ENCODE measurements around the gene CBR3. TPM values are rescaled to one million over a fixed set of nuclear protein-coding genes. Genes with fewer than 3 reads are reported as not detected.

Gene CBR3
- total and polyA plus RNA-seq, 9 of the 15 experiments (the other 6 are each of a cell fraction or from before 2014, with no cell fraction given): not detected

GRCh38 chr21:36166705-36167104 lies 31.8 kb downstream of the CBR3 start (continued):
- no peak for TF ChIP-seq NFATC3 (IDR thresholded peaks at IDR 0.05)
- peak; percentile 81 for TF ChIP-seq MEIS2 (IDR thresholded peaks at IDR 0.05; ENCODE audit: partially characterized antibody)
- TF ChIP-seq YBX1 (IDR thresholded peaks at IDR 0.05): no peak
- no peak for TF ChIP-seq MGA (IDR thresholded peaks at IDR 0.05)
- no peak for TF ChIP-seq TAF15 (IDR thresholded peaks at IDR 0.05; ENCODE audit: low read depth, low read length)
- TF ChIP-seq TCF3 (CRISPR knock-in tag; IDR thresholded peaks at IDR 0.05): peak; percentile 61
- no peak for TF ChIP-seq BCOR (IDR thresholded peaks at IDR 0.05)
- no peak for TF ChIP-seq MXI1 (IDR thresholded peaks at IDR 0.05; ENCODE audit: low read depth, low read length)
- TF ChIP-seq MAFK (IDR thresholded peaks at IDR 0.05; ENCODE audit: low read length): no peak
- TF ChIP-seq ZNF764 (CRISPR knock-in tag; IDR thresholded peaks at IDR 0.05; ENCODE audit: low read depth): no peak
- TF ChIP-seq ZNF3 (CRISPR knock-in tag; IDR thresholded peaks at IDR 0.05): no peak
- TF ChIP-seq SPI1 (IDR thresholded peaks at IDR 0.05; ENCODE audit: borderline replicate concordance, low read depth, low read length): no peak
- TF ChIP-seq UBTF (IDR thresholded peaks at IDR 0.05; ENCODE audit: borderline replicate concordance in 1 of 2, low read depth in 2 of 2, low read length in 2 of 2): no peak
- TF ChIP-seq HES1 (IDR thresholded peaks at IDR 0.05; ENCODE audit: low read depth): no peak
- no peak for TF ChIP-seq XRCC3 (IDR thresholded peaks at IDR 0.05)
- no peak for TF ChIP-seq RBM17 (IDR thresholded peaks at IDR 0.05; ENCODE audit: borderline replicate concordance, low read depth, low read length)

Measured in K562 (cell line).